HG03280 (cell line): ENCODE measurements around the gene RGS7.
A peak's percentile ranks its signal among the peaks of the same experiment; 100 is the strongest.
"Not testable (repeated sequence)": the region's sequence is repeated elsewhere in the genome, so short reads cannot be mapped to it uniquely, and the experiment has no call there.

ENCODE experiments used
- ATAC-seq: cut with Tn5 transposase; IDR thresholded peaks from one replicate; pipeline ENCODE4 v1.9.1; 2021; ENCODE audit warnings: mild to moderate bottlenecking, moderate library complexity; ENCODE audit not compliant: unreplicated experiment

RGS7 gene

GRCh38 chr1:240739139-240739538 is 617.9 kb downstream of the RGS7 start:
- ATAC-seq = no peak

GRCh38 chr1:240737766-240738265 is 619.2 kb downstream of the RGS7 start:
- no peak for ATAC-seq

GRCh38 chr1:240737298-240737697 is 619.7 kb downstream of the RGS7 start:
- no peak for ATAC-seq

GRCh38 chr1:240734705-240735104 is 622.3 kb downstream of the RGS7 start:
- not testable (repeated sequence) for ATAC-seq

- no peak for ATAC-seq
Measured at GRCh38 chr1:240734001-240734400, 623.0 kb downstream of the RGS7 start.

GRCh38 chr1:240732390-240732789 is 624.6 kb downstream of the RGS7 start:
- peak; percentile 75 for ATAC-seq
